Measurements from ENCODE around the gene SH3D19.
A peak's percentile ranks its signal among the peaks of the same experiment; 100 is the strongest.
"Not testable (repeated sequence)": the region's sequence is repeated elsewhere in the genome, so short reads cannot be mapped to it uniquely, and the experiment has no call there.

The SH3D19 gene

DNA sequence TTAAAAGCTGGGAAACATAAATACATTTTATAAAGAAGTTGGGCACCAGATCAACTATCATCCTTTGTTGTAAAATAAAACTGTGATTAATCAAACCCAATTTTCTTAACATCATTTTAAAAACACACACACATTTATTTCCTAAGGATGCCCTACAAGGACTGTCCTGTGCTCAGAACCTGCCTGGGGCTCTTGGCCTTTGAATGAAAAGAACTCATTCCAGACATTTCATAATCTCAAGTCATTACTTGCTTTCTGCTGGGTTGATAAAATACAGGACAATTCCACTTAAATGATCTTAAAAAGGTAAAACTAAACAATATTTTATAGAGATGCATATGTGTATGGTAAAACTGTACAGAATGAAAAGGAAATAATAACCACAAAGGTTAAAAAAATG lies 2.8 kb downstream of the SH3D19 start:
- peak; percentile 57 for DNase-seq (ENCODE audit: low read depth)

DNA sequence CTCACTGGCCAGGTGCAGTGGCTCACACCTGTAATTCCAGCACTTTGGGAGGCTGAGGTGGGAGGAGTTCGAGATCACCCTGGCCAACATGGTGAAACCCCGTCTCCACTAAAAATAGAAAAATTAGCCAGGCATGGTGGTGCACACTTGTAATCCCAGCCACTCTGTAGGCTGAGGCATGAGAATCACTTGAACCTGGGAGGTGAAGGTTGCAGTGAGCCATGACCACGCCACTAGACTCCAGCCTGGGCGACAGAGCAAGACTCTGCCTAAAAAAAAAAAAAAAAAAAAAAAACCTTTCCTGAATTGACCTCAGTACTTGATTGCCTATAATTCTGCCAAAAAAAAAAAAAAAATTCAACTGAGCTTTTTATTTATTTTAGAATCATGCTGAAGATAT lies 3.2 kb downstream of the SH3D19 start:
- DNase-seq (ENCODE audit: low read depth): not testable (repeated sequence)

DNA sequence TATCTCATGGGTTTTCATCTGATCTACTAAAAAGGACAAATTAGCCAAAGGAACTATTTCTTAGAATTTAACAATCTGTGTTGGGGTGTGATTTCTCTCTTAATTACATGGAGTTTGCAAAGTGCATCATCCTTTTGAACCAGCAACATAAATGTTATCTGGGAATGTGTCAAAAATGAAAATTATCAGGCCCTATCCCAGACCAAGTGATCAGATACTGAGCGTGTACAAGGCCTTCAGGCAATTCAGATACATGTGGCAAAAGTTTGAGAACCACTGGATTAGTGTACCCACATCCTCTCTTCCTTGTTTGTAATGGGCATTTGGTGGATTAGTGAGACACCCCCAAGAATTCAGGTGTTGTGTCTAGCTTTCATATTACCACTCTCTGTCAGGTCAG lies 3.8 kb downstream of the SH3D19 start:
- DNase-seq (ENCODE audit: low read depth): no peak

DNA sequence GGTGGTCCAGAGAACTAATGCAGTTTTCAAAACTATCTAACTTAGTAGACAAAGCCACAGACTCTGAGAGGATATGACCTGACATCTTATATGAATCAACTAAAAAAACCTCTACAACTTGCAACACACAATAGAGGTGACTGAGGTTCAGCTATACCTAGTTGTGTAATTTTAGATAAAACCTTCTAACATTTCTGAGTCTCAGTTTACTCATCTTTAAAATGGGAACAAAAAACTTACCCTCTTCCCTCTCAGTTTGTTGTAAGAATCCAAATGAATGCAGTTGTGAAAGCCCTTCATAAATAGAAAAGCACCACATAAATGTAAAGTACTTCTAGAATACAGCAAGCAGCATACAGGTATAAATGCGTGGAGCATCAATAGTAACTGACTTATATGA lies 5.9 kb downstream of the SH3D19 start:
- no peak for DNase-seq (ENCODE audit: low read depth)

DNA sequence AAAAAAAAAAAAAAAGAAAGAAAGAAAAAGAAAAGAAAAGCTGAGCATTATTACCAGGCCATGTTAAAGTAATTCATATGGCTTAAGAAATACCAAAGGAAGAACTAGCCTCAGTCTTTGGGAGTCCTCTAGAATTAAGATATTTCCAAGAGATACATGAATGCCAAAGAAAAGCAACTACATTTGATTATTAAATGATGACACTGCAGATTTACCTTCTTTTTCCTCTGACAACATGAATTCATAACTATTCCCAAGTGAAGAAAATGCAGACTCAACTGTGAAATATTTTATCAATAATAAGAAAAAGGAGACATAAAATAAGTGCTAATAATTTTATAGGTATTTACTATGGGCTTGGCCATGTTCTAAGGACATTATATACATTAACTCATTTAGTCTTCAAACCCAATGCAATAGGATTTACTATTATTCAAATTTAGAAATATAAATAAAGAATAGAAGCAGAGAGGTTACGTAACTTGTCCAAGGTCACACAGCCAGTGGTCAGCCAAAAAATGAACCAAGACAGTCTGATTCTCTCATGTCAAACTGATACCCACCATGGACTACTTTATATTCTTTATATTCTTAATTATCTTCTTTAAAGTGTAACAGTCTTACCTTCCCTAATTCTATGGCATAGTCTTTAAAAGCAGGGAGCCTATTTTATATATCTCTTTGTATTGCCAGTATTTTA lies 6.9 kb downstream of the SH3D19 start:
- DNase-seq (ENCODE audit: low read depth): no peak

DNA sequence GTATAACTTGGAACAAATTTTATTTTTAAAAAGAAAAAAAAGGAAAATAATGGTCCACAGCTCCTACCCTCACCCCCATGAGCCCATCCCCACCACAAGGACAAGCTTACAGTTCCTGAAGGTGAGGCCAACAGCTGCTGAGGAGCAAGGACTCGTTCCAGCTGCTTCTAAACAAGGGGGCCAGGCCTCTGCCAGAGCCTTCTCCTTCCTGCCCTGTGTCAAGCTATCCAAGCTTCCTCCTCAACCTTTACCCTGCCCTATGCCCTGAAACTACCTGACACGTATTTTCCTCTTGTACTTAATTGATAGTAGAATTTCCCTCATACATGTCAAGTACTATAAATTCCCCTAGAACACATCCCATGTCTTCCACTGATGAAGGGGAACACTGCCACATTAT lies 8.8 kb downstream of the SH3D19 start:
- no peak for DNase-seq (ENCODE audit: low read depth)

DNA sequence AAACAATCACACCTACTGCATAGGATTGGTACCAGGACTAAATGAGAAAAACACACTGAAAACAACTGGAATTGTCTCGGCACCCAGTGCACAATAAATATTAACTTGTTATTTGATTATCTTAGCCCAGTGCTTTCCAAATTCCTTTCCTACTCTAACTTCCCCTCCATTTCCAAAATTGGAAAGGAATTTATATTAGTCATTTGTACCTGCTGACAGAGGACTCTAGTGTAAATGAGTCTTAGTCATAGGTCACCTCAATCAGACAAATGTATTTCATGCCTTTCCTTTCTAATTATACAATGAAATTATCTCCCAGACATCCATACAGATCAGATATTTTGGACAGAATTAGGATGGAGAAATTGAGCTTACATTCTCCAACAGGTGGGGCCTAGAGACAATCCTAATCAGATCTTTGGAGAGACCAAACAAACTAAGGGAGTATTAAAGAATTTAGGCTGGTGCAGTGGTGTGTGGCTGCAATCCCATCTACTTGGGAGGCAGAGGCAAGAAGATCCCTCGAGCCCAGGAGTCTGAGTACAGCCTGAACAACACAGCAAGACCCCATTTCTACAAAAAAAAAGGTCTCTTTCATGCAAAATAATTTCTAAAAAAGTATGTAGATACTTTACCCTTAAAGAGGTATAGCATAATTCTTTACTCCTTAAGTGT lies 10.1 kb downstream of the SH3D19 start:
- peak; percentile 31 for DNase-seq (ENCODE audit: low read depth)

DNA sequence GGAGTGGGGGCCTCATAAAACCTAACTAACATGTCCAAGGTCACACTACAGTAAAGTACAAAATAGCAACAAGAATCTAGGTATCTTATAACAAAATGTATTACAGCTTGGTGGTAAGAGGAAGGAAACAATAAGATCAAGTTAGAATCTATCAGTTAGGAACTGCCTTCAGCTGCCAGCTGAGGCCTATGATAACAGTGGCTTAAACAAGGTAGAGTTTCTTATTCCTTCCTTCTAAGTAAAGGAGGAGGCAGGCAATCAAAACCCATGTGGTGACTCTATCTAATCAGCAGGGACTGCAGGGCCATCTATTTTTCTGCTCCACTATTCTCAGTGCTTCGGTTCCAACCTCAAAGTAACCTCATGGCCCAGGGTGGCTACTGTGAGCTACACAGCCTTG lies 10.9 kb downstream of the SH3D19 start:
- no peak for DNase-seq (ENCODE audit: low read depth)

DNA sequence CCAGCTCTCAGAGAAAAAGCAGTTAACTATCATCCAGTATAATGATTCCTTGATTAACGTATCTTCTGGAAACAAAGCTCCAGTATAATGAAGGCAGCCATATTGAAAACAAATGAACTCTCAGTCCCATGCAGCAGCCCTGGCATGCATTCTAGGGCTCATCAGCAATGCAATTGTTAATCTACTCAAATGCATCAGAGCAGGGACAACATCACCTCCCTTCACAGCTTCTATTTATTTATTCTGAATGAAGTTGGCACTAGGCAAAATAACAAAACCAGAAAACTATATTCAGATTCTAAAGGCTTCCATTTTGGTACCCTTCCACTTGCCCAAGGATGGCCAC lies 11.4 kb downstream of the SH3D19 start:
- no peak for DNase-seq (ENCODE audit: low read depth)

DNA sequence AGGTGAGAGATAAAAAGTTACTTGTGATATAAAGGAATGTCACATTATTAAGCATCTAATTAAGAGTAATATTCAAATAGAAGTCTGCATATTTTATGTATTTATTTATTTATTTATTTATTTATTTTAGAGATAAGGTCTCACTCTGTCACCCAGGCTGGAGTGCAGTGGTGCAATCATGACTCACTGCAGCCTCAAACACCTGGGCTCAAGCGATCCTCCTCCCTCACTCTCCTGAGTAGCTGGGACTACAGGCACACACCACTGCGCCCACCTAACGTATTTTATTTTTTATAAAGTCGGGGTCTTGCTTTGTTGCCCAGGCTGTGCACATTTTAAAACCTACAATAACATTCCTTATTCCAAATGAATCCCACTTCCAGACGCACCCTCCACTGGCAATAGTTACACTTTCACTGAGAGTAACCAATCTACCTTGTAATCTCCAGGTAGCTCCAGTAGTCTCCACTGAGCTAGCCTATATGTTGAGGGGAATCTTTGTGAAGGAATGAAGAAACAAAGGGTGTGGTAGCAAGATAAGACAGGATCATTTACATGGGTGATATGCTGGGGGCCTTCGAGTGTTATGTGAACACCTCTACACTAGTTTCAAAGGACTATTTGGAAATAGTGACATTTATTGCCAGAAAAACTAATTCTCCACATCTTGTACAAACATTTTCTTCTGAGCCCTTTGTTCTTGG lies 11.9 kb downstream of the SH3D19 start:
- DNase-seq (ENCODE audit: low read depth): no peak

DNA sequence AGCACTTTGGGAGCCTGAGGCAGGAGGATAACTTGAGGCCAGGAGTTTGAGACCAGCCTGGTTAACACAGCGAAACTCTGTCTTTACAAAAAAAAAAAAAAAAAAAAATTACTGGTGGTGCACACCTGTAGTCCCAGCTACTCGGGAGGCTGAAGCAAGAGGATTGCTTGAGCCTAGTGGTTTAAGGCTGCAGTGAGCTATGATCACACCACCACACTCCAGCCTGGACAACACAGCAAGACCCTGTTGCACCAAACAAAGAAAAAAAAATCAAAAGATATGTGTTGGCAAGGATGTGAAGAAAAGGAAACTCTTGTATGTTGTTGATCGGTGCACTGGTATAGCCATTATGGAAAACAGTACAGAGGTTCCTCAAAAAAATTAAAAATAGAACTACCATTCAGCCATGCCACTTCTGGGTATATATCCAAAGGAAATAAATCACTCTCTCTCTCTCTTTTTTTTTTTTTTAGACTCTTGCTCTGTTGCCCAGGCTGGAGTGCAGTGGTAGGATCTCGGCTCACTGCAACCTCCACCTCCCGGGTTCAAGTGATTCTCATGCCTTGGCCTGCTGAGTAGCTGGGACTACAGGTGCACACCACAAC lies 15.2 kb downstream of the SH3D19 start:
- DNase-seq (ENCODE audit: low read depth): no peak

DNA sequence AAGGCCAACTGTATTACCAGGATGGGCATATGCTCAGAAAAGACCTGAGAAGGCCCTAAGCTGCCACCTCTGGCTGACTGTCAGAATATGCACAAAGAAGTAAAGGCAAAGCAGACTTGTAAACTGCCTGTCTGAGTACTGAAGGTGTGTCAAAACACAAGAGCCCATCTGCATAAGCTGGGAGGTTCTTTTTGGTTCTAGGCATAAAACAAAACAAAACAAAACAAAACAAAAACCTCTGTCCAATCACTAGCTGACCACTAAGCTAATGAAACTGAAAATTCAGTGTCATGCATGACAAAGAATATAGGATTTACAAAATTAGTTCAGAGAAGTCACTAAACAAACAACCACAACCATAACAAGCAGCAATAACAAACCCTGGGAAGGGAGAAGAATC lies 20.6 kb downstream of the SH3D19 start:
- peak; percentile 6 for DNase-seq (ENCODE audit: low read depth)

DNA sequence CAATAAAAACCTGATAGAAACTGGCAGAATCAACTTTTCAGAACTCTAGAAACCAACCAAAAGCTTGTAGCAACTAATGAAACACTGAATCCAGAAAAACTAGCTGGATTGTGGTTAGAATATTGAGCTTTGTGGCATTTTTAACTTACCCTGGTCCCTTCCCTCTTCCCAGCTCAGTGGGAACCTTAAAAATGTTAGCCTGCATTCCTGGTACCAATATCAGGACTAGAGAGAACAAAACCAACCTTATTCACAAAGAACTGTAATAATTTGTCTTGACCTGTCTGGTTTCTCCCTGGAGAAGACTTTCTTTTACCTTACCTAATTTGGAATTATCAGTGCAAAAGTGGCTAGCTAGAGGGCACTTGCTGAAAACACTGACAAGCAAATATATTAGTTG lies 21.2 kb downstream of the SH3D19 start:
- peak; percentile 6 for DNase-seq (ENCODE audit: low read depth)

DNA sequence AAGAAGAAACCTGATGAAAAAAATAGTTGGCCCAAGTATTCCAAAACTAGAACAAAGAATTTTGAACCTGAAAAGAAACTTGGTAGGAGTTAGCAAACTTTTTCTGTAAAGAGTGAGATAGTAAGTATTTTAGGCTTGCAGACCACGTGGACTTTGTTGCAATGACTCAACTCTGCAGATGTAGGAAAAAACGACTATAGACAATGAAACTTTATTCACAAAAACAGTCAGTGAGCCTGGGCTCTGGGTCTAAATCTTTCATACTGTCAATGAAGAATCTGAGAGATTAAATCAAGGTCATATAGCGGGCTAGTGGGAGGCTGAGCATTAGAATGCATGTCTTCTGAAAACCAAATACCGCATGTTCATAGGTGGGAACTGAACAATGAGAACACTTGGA lies 23.0 kb downstream of the SH3D19 start:
- DNase-seq (ENCODE audit: low read depth): peak; percentile 27

DNA sequence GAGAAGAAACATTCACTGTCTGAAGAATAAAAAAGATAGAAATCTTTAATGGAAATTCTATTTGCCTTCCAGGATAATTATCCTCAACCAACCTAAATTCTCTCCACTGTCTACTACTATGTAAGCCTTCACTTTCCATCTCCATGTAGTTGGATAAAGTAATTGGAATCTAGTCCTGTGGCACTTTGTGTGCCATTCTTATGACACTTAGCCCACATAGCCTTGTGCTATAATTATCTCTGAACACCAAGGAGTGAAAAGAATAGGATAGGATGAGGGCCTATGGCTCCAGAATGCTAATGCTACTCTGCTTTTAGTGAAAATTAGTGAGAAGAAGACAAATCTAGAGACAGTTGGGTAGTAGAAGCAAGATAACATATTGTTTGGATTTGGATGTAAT lies 28.2 kb downstream of the SH3D19 start:
- DNase-seq (ENCODE audit: low read depth): no peak

DNA sequence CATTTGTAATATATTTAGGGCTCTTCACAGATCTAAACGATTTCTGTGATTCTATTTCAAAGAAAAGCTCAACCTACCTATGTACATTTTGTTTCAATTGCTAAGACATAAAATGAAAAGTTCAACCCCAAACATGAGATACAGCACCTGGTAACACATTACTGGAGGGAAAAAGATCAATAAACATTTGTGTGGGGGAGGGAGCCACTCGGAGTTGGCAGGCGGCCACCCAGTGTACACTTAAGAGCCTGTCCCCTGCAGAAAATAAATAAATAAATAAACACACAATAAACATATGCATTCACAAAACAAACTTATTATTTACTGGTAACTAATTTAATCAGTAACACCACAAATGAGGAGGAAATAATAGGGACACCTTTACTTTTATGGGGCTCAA lies 29.2 kb downstream of the SH3D19 start:
- DNase-seq (ENCODE audit: low read depth): no peak

DNA sequence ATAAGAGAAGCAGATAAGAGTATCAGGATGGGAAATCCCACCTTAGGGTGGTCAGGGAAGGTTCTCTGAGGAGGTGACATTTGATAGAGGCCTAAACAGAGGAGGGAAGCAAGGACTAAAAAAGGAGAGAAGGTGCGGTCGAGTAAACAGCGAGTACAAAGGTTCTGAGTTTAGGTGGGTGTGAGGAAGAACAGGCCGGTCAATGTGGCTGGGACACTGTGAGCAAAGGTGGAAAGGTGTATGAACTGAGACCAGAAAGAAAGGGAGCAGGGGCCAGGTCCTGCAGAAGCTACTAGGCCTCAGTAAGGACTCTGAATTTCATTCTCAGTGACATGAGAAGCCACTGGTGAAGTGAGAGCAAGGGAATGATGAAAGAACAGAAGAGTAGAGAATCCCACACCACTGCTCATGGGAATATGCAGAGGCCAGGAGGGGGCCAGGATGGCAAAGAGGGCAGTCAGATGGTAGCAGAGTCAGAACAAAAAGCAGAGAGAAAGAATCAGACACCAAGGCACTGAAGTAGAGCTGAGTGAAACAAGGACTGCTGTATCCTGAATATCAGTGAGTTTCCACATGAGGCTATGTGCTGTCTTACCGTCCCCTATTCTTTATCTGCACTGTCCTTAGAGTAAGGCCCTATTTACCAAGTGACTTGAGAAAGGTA lies 30.4 kb downstream of the SH3D19 start:
- no peak for DNase-seq (ENCODE audit: low read depth)

DNA sequence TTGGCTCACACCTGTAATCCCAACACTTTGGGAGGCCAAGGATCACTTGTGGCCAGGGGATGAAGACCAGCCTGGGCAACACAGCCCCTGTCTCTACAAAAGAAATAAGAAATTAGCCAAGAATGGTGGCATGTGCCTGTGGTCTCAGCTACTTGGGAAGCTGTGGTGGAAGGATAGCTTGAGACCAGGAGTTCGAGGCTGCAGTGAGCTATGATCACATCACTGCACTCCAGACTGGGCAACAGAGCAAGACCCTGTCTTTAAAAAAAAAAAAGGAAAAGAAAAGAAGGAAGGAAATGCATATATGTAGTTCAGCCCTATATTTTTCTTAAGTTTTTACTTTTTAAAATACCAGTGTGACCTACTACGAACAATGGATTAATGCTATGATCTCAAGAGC lies 33.4 kb downstream of the SH3D19 start:
- DNase-seq (ENCODE audit: low read depth): no peak

DNA sequence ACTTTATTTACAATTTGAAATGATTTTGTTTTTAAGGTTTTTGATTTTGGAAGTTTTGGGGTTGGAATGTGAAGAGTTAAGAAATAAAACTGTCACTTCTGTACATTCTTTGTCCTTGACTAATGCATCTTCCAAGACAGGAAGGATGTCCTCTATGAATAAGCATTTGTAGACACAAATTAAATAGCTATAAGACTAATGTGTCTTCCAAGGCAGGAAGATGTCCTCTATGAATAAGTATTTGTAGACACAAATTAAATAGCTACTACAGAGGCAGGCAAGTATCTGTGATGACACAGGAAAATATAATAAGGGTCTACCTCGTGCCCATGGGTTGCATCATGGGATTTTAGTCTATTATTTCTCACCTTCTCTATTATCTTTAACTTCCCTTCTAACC lies 33.9 kb downstream of the SH3D19 start:
- DNase-seq (ENCODE audit: low read depth): peak; percentile 75

DNA sequence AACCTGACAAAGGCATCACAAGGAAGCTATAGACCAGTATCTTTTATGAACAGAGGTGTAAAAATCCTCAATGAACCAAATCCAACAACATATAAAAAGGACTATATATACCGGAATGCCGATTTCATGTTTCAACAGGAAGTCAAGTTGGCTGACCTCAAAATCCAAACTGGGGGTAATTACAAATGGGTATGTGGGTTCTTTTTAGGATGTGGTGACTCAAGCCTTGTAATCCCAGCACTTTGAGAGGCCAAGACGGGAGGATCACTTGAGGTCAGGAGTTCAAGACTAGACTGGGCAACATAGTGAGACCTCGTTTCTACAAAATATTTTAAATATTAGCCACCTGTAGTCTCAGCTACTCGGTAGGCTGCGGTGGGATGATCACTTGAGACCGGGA lies 38.0 kb downstream of the SH3D19 start:
- DNase-seq (ENCODE audit: low read depth): peak; percentile 34

DNA sequence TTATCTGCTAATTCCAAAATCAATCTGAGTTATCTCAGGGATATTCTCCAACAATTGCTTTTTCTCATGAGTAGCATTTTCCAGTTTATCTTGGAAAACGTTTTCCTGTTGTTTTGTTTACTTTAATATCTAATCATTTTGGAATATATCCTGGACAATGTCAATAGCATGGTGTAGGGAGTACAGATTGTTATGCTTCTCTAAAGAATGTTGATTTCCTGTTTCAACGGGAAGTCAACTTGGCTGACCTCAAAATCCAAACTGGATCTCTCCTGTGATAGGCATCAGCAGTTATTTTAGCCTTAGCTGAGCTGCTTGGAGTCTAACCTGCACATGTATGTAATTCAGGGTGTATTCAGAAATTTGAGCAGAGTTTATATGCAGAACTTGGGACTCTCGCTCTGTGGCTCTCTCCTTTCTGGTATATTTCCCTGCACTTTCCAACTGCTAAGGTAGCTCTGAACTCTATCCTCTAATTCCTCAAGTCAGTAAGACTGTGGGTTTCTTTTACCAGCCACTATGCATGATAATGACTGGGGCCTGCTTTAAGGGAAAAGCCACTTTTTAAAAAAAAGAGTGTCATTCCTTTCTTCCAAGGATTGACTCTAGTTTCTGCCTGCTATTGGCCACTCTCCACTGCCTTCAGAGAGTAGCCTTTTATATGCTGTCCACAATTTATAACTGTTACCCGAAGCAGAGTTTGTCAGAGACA lies 40.7 kb downstream of the SH3D19 start:
- DNase-seq (ENCODE audit: low read depth): no peak
